OCI-LY3 (cell line): ENCODE measurements around the gene BICRA.

Source experiments
- EZH2phosphoT487 ChIP-seq: fragments of 200-600 bp; shearing (Covaris generic); IDR thresholded peaks from 2 replicates; pipeline ENCODE4 v1.6.1; 2018; ENCODE audit warnings: antibody characterized with exemption, mixed run types, low read depth
- TF ChIP-seq, protein P1 (sequence below): fragments of 200-600, 300-600 bp; sonication (generic); IDR thresholded peaks from 2 replicates; pipeline ENCODE4 v1.5.1; 2014; ENCODE audit warnings: antibody characterized with exemption, low read length, low read depth

DNA sequence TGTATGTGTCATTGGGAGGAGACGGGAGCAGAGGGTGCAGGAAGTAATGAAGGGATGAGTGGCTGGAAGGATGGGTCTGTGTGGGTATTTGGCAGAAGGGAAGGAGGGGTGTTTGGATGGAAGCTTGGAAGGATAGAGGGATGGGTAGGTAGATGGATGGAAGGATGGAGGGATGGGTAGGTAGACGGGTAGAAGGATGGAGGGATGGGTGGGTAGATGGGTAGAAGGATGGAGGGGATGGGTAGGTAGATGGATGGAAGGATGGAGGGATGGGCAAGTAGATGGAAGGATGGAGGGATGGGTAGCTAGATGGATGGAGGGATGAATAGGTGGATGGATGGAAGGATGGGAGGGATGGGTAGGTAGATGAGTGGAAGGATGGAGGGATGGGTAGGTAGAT is 62.6 kb downstream of the BICRA start:
- TF ChIP-seq, protein P1, sequence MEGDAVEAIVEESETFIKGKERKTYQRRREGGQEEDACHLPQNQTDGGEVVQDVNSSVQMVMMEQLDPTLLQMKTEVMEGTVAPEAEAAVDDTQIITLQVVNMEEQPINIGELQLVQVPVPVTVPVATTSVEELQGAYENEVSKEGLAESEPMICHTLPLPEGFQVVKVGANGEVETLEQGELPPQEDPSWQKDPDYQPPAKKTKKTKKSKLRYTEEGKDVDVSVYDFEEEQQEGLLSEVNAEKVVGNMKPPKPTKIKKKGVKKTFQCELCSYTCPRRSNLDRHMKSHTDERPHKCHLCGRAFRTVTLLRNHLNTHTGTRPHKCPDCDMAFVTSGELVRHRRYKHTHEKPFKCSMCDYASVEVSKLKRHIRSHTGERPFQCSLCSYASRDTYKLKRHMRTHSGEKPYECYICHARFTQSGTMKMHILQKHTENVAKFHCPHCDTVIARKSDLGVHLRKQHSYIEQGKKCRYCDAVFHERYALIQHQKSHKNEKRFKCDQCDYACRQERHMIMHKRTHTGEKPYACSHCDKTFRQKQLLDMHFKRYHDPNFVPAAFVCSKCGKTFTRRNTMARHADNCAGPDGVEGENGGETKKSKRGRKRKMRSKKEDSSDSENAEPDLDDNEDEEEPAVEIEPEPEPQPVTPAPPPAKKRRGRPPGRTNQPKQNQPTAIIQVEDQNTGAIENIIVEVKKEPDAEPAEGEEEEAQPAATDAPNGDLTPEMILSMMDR: no peak
- TF ChIP-seq EZH2phosphoT487: no peak
